Stimulated activated CD8-positive, alpha-beta memory T cell treated with anti-CD3 and anti-CD28 coated beads, Interleukin-2, amount 100 ng/mL, for 48 hours (primary cell): ENCODE data around the gene ANXA8L1.
"Not testable (repeated sequence)": the region's sequence is repeated elsewhere in the genome, so short reads cannot be mapped to it uniquely, and the experiment has no call there.

Experiments used
- DNase-seq, 2 donors: peaks; one replicate each; pipeline ENCODE4 v3.0.0-alpha.2; 2020; ENCODE audit warnings: low read depth in 2 of 2

Gene ANXA8L1

GRCh38 chr10:46397767-46398166 lies 22.2 kb downstream of the ANXA8L1 start:
- DNase-seq = not testable (repeated sequence)

- not testable (repeated sequence) for DNase-seq
Measured at GRCh38 chr10:46398212-46398886, 22.8 kb downstream of the ANXA8L1 start.

- DNase-seq = not testable (repeated sequence)
Measured at GRCh38 chr10:46409556-46409955, 34.0 kb downstream of the ANXA8L1 start.

GRCh38 chr10:46411123-46411522 lies 35.5 kb downstream of the ANXA8L1 start:
- DNase-seq = not testable (repeated sequence)

GRCh38 chr10:46412665-46413064 lies 37.1 kb downstream of the ANXA8L1 start:
- not testable (repeated sequence) for DNase-seq

GRCh38 chr10:46415291-46415690 lies 39.7 kb downstream of the ANXA8L1 start:
- not testable (repeated sequence) for DNase-seq

- DNase-seq = not testable (repeated sequence)
Measured at GRCh38 chr10:46418283-46418682, 42.7 kb downstream of the ANXA8L1 start.

GRCh38 chr10:46419570-46420379 lies 44.2 kb downstream of the ANXA8L1 start:
- DNase-seq = not testable (repeated sequence)

GRCh38 chr10:46423550-46423949 lies 48.0 kb downstream of the ANXA8L1 start:
- DNase-seq = not testable (repeated sequence)

GRCh38 chr10:46440942-46441341 lies 65.4 kb downstream of the ANXA8L1 start:
- not testable (repeated sequence) for DNase-seq
